Measurements from ENCODE around the gene CFAP46.
"Not testable (repeated sequence)": the region's sequence is repeated elsewhere in the genome, so short reads cannot be mapped to it uniquely, and the experiment has no call there.

The CFAP46 gene

GRCh38 chr10:132898391-132899053 lies 43.8 kb downstream of the CFAP46 start:
- no peak for DNase-seq

- DNase-seq, result no peak
Measured at GRCh38 chr10:132897516-132898381, 44.6 kb downstream of the CFAP46 start.

GRCh38 chr10:132893786-132894185 lies 48.6 kb downstream of the CFAP46 start:
- not testable (repeated sequence) for DNase-seq

GRCh38 chr10:132893090-132893489 lies 49.3 kb downstream of the CFAP46 start:
- DNase-seq, result no peak

GRCh38 chr10:132892004-132892403 lies 50.4 kb downstream of the CFAP46 start:
- DNase-seq, result no peak

GRCh38 chr10:132891368-132891767 lies 51.0 kb downstream of the CFAP46 start:
- DNase-seq, result no peak

- DNase-seq, result no peak
Measured at GRCh38 chr10:132890301-132890700, 52.1 kb downstream of the CFAP46 start.

- no peak for DNase-seq
Measured at GRCh38 chr10:132889556-132889955, 52.8 kb downstream of the CFAP46 start.

- no peak for DNase-seq
Measured at GRCh38 chr10:132888898-132889490, 53.4 kb downstream of the CFAP46 start.

- DNase-seq, result not testable (repeated sequence)
Measured at GRCh38 chr10:132888446-132888845, 53.9 kb downstream of the CFAP46 start.

- DNase-seq, result no peak
Measured at GRCh38 chr10:132886211-132887099, 55.9 kb downstream of the CFAP46 start.

- DNase-seq, result no peak
Measured at GRCh38 chr10:132885451-132886210, 56.7 kb downstream of the CFAP46 start.

- DNase-seq, result no peak
Measured at GRCh38 chr10:132884691-132885271, 57.6 kb downstream of the CFAP46 start.

- no peak for DNase-seq
Measured at GRCh38 chr10:132884041-132884440, 58.3 kb downstream of the CFAP46 start.

- no peak for DNase-seq
Measured at GRCh38 chr10:132883391-132883881, 58.9 kb downstream of the CFAP46 start.

GRCh38 chr10:132882069-132882951 lies 60.1 kb downstream of the CFAP46 start:
- no peak for DNase-seq

GRCh38 chr10:132881186-132881920 lies 61.0 kb downstream of the CFAP46 start:
- no peak for DNase-seq

GRCh38 chr10:132880128-132880981 lies 62.0 kb downstream of the CFAP46 start:
- DNase-seq, result no peak
